GM18505 (cell line): ENCODE data around the gene NEK11.

Source experiments
- ATAC-seq: cut with Tn5 transposase; IDR thresholded peaks from one replicate; pipeline ENCODE4 v1.9.1; 2021; ENCODE audit not compliant: unreplicated experiment
- POLR2A ChIP-seq: IDR thresholded peaks from 4 replicates; pipeline ENCODE4 v1.6.1; 2011; ENCODE audit warnings: borderline replicate concordance; ENCODE audit not compliant: insufficient read depth, insufficient read length; ENCODE audit errors: extremely low read depth

Gene NEK11

GRCh38 chr3:131283862-131284261 lies 257.2 kb downstream of the NEK11 start:
- TF ChIP-seq POLR2A = no peak
- ATAC-seq = no peak

GRCh38 chr3:131284302-131284701 lies 257.6 kb downstream of the NEK11 start:
- ATAC-seq = no peak
- TF ChIP-seq POLR2A = no peak

GRCh38 chr3:131285456-131285855 lies 258.8 kb downstream of the NEK11 start:
- no peak for TF ChIP-seq POLR2A

GRCh38 chr3:131299836-131300235 lies 273.2 kb downstream of the NEK11 start:
- no peak for ATAC-seq
- TF ChIP-seq POLR2A = no peak

More at GRCh38 chr3:131285456-131285855, 258.8 kb downstream of the NEK11 start:
- ATAC-seq = no peak

GRCh38 chr3:131303848-131304247 lies 277.2 kb downstream of the NEK11 start:
- ATAC-seq = no peak

GRCh38 chr3:131304890-131305289 lies 278.2 kb downstream of the NEK11 start:
- no peak for ATAC-seq
- no peak for TF ChIP-seq POLR2A

More at GRCh38 chr3:131303848-131304247, 277.2 kb downstream of the NEK11 start:
- no peak for TF ChIP-seq POLR2A

- no peak for TF ChIP-seq POLR2A
- no peak for ATAC-seq
Observed at GRCh38 chr3:131306242-131306641, 279.6 kb downstream of the NEK11 start.

- no peak for TF ChIP-seq POLR2A
- no peak for ATAC-seq
Observed at GRCh38 chr3:131314318-131314717, 287.6 kb downstream of the NEK11 start.

- no peak for ATAC-seq
- TF ChIP-seq POLR2A = no peak
Observed at GRCh38 chr3:131315162-131315561, 288.5 kb downstream of the NEK11 start.

- TF ChIP-seq POLR2A = no peak
Observed at GRCh38 chr3:131317667-131318066, 291.0 kb downstream of the NEK11 start.

GRCh38 chr3:131323014-131323413 lies 296.3 kb downstream of the NEK11 start:
- no peak for ATAC-seq
- TF ChIP-seq POLR2A = no peak

More at GRCh38 chr3:131317667-131318066, 291.0 kb downstream of the NEK11 start:
- no peak for ATAC-seq

GRCh38 chr3:131323792-131324191 lies 297.1 kb downstream of the NEK11 start:
- no peak for TF ChIP-seq POLR2A

GRCh38 chr3:131324923-131325322 lies 298.2 kb downstream of the NEK11 start:
- no peak for TF ChIP-seq POLR2A
- ATAC-seq = no peak

More at GRCh38 chr3:131323792-131324191, 297.1 kb downstream of the NEK11 start:
- ATAC-seq = no peak

GRCh38 chr3:131326307-131326706 lies 299.6 kb downstream of the NEK11 start:
- no peak for ATAC-seq
- TF ChIP-seq POLR2A = no peak

GRCh38 chr3:131328721-131329120 lies 302.0 kb downstream of the NEK11 start:
- no peak for TF ChIP-seq POLR2A
- no peak for ATAC-seq
